Measurements from ENCODE around the gene FAM81B. TPM values are rescaled to one million over a fixed set of nuclear protein-coding genes. Genes with fewer than 3 reads are reported as not detected.

The FAM81B gene
- total RNA-seq, 4 donors from 2014 or later, result not detected

GRCh38 chr5:95384485-95385213 lies 6.5 kb upstream of the FAM81B start:
- TF ChIP-seq CTCF (IDR thresholded peaks at IDR 0.05; ENCODE audit: low read depth), result no peak

- TF ChIP-seq CTCF (IDR thresholded peaks at IDR 0.05; ENCODE audit: low read depth), result no peak
Measured at GRCh38 chr5:95385334-95385733, 5.8 kb upstream of the FAM81B start.

GRCh38 chr5:95392593-95393182 lies 1.5 kb downstream of the FAM81B start:
- TF ChIP-seq CTCF (IDR thresholded peaks at IDR 0.05; ENCODE audit: low read depth), result no peak

GRCh38 chr5:95393279-95393678 lies 2.1 kb downstream of the FAM81B start:
- TF ChIP-seq CTCF (IDR thresholded peaks at IDR 0.05; ENCODE audit: low read depth), result no peak

GRCh38 chr5:95398989-95399388 lies 7.8 kb downstream of the FAM81B start:
- no peak for TF ChIP-seq CTCF (IDR thresholded peaks at IDR 0.05; ENCODE audit: low read depth)

GRCh38 chr5:95401626-95402025 lies 10.5 kb downstream of the FAM81B start:
- no peak for TF ChIP-seq CTCF (IDR thresholded peaks at IDR 0.05; ENCODE audit: low read depth)

- TF ChIP-seq CTCF (IDR thresholded peaks at IDR 0.05; ENCODE audit: low read depth), result no peak
Measured at GRCh38 chr5:95403996-95404395, 12.8 kb downstream of the FAM81B start.

All from subcutaneous adipose tissue (tissue), 4 donors.